Adrenal gland (tissue), 5 donors: ENCODE data around the gene TOX2.

Source experiments
- POLR2A ChIP-seq, 2 donors: fragments of 450-650 bp; IDR thresholded peaks; one replicate each; pipeline ENCODE4 v1.6.1; 2017; ENCODE audit warnings: antibody characterized with exemption in 2 of 2, mild to moderate bottlenecking in 2 of 2, moderate library complexity in 1 of 2
- TF ChIP-seq, protein P1 (sequence below), 6 experiments: fragments of 450-650 bp in 4 of 6; fragments of 200-600 bp in 2 of 6; sonication (generic) in 1 of 6; IDR thresholded peaks; 1 replicate in 5 of 6; 2 replicates in 1 of 6; pipeline versions ENCODE4 v1.5.1 to v1.8.0; 2016 to 2021; ENCODE audit warnings: antibody characterized with exemption in 6 of 6, mild to moderate bottlenecking in 2 of 6, moderate library complexity in 1 of 6
- donor health status: DM: no; HTN: no; CAD: no.

DNA sequence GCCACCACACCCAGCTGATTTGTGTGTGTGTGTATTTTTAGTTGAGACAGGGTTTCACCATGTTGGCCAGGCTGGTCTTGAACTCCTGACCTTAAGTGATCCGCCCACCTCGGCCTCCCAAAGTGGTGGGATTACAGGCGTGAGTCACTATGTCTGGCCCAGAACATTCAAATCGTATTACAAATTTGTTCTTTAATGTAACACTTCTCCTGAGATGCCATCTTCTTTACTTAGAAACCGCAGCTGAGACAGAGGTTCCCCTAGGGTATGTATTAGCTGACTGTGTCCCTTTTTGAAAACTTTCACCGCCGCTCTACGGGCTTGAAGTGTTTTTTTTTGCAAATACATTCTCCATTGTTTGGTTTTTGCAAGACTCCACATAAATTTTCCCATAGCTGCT, 62.6 kb downstream of the TOX2 start:
- TF ChIP-seq, protein P1, sequence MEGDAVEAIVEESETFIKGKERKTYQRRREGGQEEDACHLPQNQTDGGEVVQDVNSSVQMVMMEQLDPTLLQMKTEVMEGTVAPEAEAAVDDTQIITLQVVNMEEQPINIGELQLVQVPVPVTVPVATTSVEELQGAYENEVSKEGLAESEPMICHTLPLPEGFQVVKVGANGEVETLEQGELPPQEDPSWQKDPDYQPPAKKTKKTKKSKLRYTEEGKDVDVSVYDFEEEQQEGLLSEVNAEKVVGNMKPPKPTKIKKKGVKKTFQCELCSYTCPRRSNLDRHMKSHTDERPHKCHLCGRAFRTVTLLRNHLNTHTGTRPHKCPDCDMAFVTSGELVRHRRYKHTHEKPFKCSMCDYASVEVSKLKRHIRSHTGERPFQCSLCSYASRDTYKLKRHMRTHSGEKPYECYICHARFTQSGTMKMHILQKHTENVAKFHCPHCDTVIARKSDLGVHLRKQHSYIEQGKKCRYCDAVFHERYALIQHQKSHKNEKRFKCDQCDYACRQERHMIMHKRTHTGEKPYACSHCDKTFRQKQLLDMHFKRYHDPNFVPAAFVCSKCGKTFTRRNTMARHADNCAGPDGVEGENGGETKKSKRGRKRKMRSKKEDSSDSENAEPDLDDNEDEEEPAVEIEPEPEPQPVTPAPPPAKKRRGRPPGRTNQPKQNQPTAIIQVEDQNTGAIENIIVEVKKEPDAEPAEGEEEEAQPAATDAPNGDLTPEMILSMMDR (IDR thresholded peaks at IDR 0.05) = no peak
- no peak for TF ChIP-seq POLR2A (IDR thresholded peaks at IDR 0.05)
